Dermis microvascular lymphatic vessel endothelial cell (primary cell): ENCODE measurements around the gene LRRC1. TPM values are rescaled to one million over a fixed set of nuclear protein-coding genes. Genes with fewer than 3 reads are reported as not detected.

Experiments used
- DNase-seq, 2 donors: peaks; one replicate each; pipeline versions ENCODE4 v3.0.0 to v3.0.0-alpha.2; 2010; ENCODE audit warnings: low read depth in 2 of 2
- total RNA-seq: library from RNA; depleted of rRNA; stranded (reverse); fragments of >200 nt; gene quantifications from 2 replicates; pipeline ENCODE4 v1.2.1, GENCODE V29; 2014

Gene LRRC1
- total RNA-seq, 1 donor from 2014 or later, result 40.2 TPM

DNA sequence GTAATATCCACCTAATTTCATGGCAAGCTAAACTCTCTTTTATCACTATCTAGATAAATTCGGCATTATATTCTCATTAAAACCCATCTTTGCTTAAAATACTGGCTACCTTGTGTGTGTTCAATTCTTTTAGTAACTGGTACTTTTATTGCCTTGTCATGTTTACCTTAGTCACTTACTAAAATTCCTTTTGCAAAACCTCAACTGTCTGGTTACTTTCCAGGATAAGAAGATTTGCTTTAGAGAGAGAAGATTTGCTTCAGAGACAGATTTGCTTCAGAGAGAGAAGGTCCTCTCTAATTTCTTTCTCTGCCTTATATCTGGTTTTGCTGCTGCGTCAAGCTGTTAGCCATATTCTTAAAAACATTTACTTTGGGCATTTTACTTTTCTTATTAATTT lies 164.9 kb downstream of the LRRC1 start:
- no peak for DNase-seq

DNA sequence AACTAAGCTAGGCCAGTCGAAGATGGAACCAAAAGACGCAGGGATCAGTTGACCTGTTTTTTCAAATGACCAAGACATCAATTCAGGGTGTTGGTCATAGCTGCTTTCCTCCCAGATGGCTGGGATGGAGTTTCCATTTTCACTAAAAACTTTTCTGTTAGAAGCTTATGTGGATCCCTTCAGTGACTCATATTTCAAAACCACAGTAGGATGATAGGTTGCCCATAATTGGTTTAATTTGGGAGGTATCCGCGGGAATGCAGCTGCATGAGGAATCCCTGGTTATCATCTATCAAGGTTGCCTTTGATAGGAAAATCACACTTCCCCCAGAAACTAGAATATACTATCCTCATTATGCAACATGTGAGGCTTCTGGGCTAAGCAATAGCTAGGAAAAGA lies 165.5 kb downstream of the LRRC1 start:
- DNase-seq, result no peak

DNA sequence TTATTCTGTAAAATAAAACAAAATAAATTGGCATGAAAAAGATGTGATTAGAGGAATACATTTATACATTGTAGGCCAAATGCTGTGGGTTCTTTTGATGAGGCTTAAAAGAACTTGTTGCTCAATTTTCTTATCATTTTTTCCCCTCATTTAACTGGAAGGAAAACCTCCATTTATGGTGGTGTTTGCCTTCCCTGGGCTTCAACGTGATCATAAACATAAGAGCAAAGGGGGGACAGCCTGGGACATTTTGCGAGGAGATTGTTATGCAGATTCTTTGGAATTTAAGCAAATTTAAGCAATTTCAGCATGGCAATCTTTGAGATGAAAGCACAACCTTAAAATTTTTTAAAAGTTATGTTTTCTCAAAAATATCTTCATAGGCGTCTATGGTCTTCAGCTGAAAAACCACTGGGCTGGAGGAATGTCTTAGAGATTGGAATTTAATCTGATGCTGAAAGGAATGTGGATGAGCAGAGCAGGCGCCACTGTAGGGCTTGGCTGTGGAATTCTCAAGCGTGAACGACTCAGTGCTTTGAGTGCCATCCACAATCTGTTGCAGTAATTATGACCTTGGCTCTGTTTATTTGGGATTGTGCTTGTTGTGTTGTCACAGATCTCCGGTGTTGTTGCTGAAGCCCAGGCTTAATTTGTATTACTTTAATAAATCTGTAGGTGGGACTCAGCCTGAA lies 167.0 kb downstream of the LRRC1 start:
- DNase-seq, result no peak

DNA sequence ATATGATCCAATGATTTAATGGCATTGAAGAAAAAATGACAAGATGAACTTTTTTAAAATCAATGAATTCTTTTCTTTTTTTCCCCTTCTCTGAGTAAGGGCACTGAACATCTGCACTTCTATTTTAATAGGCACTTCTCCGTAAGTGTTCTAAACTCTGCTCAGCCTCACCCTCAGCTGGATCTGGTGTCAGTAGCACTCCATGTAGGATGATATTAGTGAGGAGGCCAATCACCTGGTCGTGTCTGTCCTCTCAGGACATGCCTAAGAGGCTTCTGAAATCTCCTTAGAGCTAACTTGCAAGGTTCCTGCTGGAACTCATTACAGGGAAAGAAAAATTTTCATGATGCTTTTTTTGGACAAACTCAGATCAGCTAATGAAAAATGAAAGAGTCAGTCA lies 167.8 kb downstream of the LRRC1 start:
- DNase-seq, result no peak

DNA sequence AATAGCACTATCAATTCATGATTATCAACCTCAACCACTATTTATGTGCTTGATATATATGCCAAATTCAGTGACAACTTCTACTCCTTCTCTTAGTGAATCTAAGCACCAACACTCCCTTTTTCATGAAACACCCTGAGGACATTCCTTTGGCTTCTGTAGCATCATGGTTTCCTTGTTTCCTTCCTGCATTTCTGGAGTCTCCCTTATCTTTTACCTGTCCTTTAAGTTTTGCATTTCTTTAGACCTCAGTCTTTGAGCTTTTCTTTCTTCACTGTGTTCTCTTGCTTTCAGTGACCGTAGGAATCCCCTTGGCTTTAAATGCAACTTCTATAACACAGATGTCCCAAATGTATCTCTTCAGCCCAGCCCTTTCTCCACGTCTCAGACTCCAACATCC lies 172.6 kb downstream of the LRRC1 start:
- DNase-seq, result no peak

Other genes starting within 250 kb of the LRRC1 start
- gene GCLC, start 249.9 kb upstream of the LRRC1 start, total RNA-seq, result 19.0 and 22.6 TPM in 2 replicates
- gene KLHL31, start 129.2 kb upstream of the LRRC1 start, total RNA-seq, result 0.13 TPM in 2 replicates